Lower lobe of right lung (tissue), 2 donors: Measurements from ENCODE around the gene DENND4B. TPM values are rescaled to one million over a fixed set of nuclear protein-coding genes. Genes with fewer than 3 reads are reported as not detected.

Source experiments
- ATAC-seq, 2 donors: fragments of 200-7000 bp; cut with Tn5 transposase; one replicate each; pipeline ENCODE4 v1.9.1; 2020 to 2022; ENCODE audit warnings: mild to moderate bottlenecking in 2 of 2, moderate library complexity in 2 of 2
- DNase-seq: peaks from one replicate; pipeline ENCODE4 v3.0.0-alpha.2; 2020
- H3K27ac ChIP-seq: fragments of 200-600 bp; one replicate; pipeline ENCODE4 v1.8.0; 2022
- H3K27me3 ChIP-seq: fragments of 200-600 bp; one replicate; pipeline ENCODE4 v1.8.0; 2022; ENCODE audit warnings: low read depth
- H3K36me3 ChIP-seq: fragments of 200-600 bp; one replicate; pipeline ENCODE4 v1.8.0; 2022; ENCODE audit warnings: mild to moderate bottlenecking
- H3K4me1 ChIP-seq: fragments of 200-600 bp; one replicate; pipeline ENCODE4 v1.8.0; 2022
- H3K4me3 ChIP-seq: fragments of 200-600 bp; one replicate; pipeline ENCODE4 v1.8.0; 2022; ENCODE audit warnings: mild to moderate bottlenecking
- H3K9me3 ChIP-seq: fragments of 200-600 bp; one replicate; pipeline ENCODE4 v1.8.0; 2022
- CTCF ChIP-seq: fragments of 200-600 bp; IDR thresholded peaks from one replicate; pipeline ENCODE4 v1.8.0; 2022; ENCODE audit warnings: antibody characterized with exemption, mild to moderate bottlenecking
- intact Hi-C: fragments of 100-400 bp; cut with DNase I; formaldehyde crosslinking; loops from one replicate; pipeline ENCODE4 v1.11.0; 2022
- total RNA-seq: library from RNA; stranded (reverse); fragmentation: NEBNext Ultra II Directional; extraction: Animal tissue kit (Norgen Biotek cat#: 25700); gene quantifications from one replicate; pipeline ENCODE4 v1.2.1, GENCODE V29; 2021
- donor health status: DM: no; HTN: yes; CAD: no; lungs with severe emphysema.

DENND4B gene
- total RNA-seq, 1 donor from 2014 or later, result 95.4 TPM

- H3K4me1 ChIP-seq, result peaks cover 39% of the 10 kb centered on the region
- peak within 1 kb of the TSS; percentile 94 for H3K27ac ChIP-seq
- intact Hi-C loops, result no loop called here
- H3K9me3 ChIP-seq, result no peaks in the 10 kb centered on the region
- TF ChIP-seq CTCF, result peak; percentile 50
- no peaks in the 10 kb centered on the region for H3K27me3 ChIP-seq
- no peaks in the 10 kb centered on the region for H3K36me3 ChIP-seq
- DNase-seq, result peak; percentile 93
- peak within 1 kb of the TSS; percentile 73 for H3K4me3 ChIP-seq
- ATAC-seq, result peak; percentile 90 to 91
Observed at GRCh38 chr1:153967107-153967999, 20.8 kb upstream of the DENND4B start, which contains the start of gene CREB3L4. Gene CREB3L4 (plus strand): TSS chr1:153967902. CDS start chr1:153968526, 624 bp downstream.

- Histone ChIP-seq H3K27ac (peak overlapping the region; percentile 96), H3K4me3 (peak overlapping the region; percentile 81), H3K27me3 (no peaks in the 10 kb centered on the region), H3K36me3 (peaks cover 28% of the 10 kb centered on the region), H3K4me1 (peaks cover 71% of the 10 kb centered on the region), H3K9me3 (no peaks in the 10 kb centered on the region)
- TF ChIP-seq CTCF, result no peak
- DNase-seq (peak; percentile 73), ATAC-seq (peak; percentile 31 to 37)
- intact Hi-C loops, result no loop called here
Observed at GRCh38 chr1:153963850-153964331, 17.4 kb upstream of the DENND4B start.

- H3K36me3 ChIP-seq, result peaks cover 28% of the 10 kb centered on the region
- H3K4me1 ChIP-seq, result peaks cover 67% of the 10 kb centered on the region
- no peaks in the 10 kb centered on the region for H3K27me3 ChIP-seq
- intact Hi-C loops, result no loop called here
- ATAC-seq (peak; percentile 89), DNase-seq (peak; percentile 98)
- TF ChIP-seq CTCF, result no peak
- peak within 1 kb of the TSS; percentile 96 for H3K27ac ChIP-seq
- no peaks in the 10 kb centered on the region for H3K9me3 ChIP-seq
- H3K4me3 ChIP-seq, result peak within 1 kb of the TSS; percentile 81
Observed at GRCh38 chr1:153963030-153963849, 16.7 kb upstream of the DENND4B start, which contains the start of gene SLC39A1. Gene SLC39A1 (minus strand): TSS chr1:153963537. CDS start chr1:153962715, 822 bp downstream.

GRCh38 chr1:153962088-153963029, 15.8 kb upstream of the DENND4B start:
- DNase-seq, result peak; percentile 61
- Histone ChIP-seq H3K27ac (peak overlapping the region; percentile 96), H3K36me3 (peaks cover 28% of the 10 kb centered on the region), H3K9me3 (no peaks in the 10 kb centered on the region), H3K4me3 (peak overlapping the region; percentile 81), H3K4me1 (peaks cover 68% of the 10 kb centered on the region), H3K27me3 (no peaks in the 10 kb centered on the region)
- ATAC-seq, result peak; percentile 6 to 34
- no peak for TF ChIP-seq CTCF
- intact Hi-C loops, result no loop called here
